GM23248 (cell line): ENCODE data around the gene MNT. TPM values are rescaled to one million over a fixed set of nuclear protein-coding genes. Genes with fewer than 3 reads are reported as not detected.

Source experiments
- DNase-seq: peaks from one replicate; pipeline ENCODE4 v3.0.0-alpha.2; 2015
- H2AFZ ChIP-seq: fragments of 200-600 bp; sonication (generic); 2 replicates; pipeline ENCODE4 v1.6.1; 2016; ENCODE audit warnings: antibody characterized with exemption
- H3F3A ChIP-seq: fragments of 200-600 bp; sonication (generic); 2 replicates; pipeline ENCODE4 v1.6.1; 2016; ENCODE audit warnings: mild to moderate bottlenecking, antibody characterized with exemption, mixed run types; ENCODE audit not compliant: insufficient read depth
- H3K27ac ChIP-seq: fragments of 200-600 bp; sonication (generic); 2 replicates; pipeline ENCODE4 v1.5.1; 2016; ENCODE audit warnings: mild to moderate bottlenecking
- H3K27me3 ChIP-seq: fragments of 200-600 bp; sonication (generic); replicated peaks from 2 replicates; pipeline ENCODE4 v1.6.1; 2016; ENCODE audit warnings: mild to moderate bottlenecking; ENCODE audit not compliant: insufficient read depth
- H3K36me3 ChIP-seq: fragments of 200-600 bp; sonication (generic); 2 replicates; pipeline ENCODE4 v1.6.1; 2016; ENCODE audit warnings: low read depth, mild to moderate bottlenecking
- H3K4me1 ChIP-seq: fragments of 200-600 bp; sonication (generic); 2 replicates; pipeline ENCODE4 v1.6.1; 2016; ENCODE audit warnings: mild to moderate bottlenecking; ENCODE audit not compliant: insufficient read depth
- H3K4me2 ChIP-seq: fragments of 200-600 bp; sonication (generic); one replicate; pipeline ENCODE4 v1.6.1; 2016; ENCODE audit warnings: mild to moderate bottlenecking; ENCODE audit not compliant: unreplicated experiment
- H3K4me3 ChIP-seq: fragments of 200-600 bp; sonication (generic); 2 replicates; pipeline ENCODE4 v1.5.1; 2016; ENCODE audit warnings: mild to moderate bottlenecking
- H3K79me2 ChIP-seq: fragments of 200-600 bp; sonication (generic); 2 replicates; pipeline ENCODE4 v1.6.1; 2016; ENCODE audit warnings: mild to moderate bottlenecking; ENCODE audit not compliant: insufficient read depth
- H3K9ac ChIP-seq: fragments of 200-600 bp; sonication (generic); 2 replicates; pipeline ENCODE4 v1.6.1; 2016; ENCODE audit warnings: mild to moderate bottlenecking
- H3K9me2 ChIP-seq: fragments of 200-600 bp; sonication (generic); 2 replicates; pipeline ENCODE4 v1.6.1; 2016; ENCODE audit warnings: mixed run types, mild to moderate bottlenecking, moderate library complexity; ENCODE audit not compliant: insufficient read depth
- H3K9me3 ChIP-seq: fragments of 200-600 bp; sonication (generic); one replicate; pipeline ENCODE4 v1.6.1; 2017; ENCODE audit warnings: low read depth
- H4K20me1 ChIP-seq: fragments of 200-600 bp; sonication (generic); 2 replicates; pipeline ENCODE4 v1.6.0; 2016; ENCODE audit not compliant: insufficient read depth
- EZH2 ChIP-seq: fragments of 200-600 bp; sonication (generic); IDR thresholded peaks from 2 replicates; pipeline ENCODE4 v1.6.1; 2018; ENCODE audit warnings: antibody characterized with exemption, mild to moderate bottlenecking; ENCODE audit not compliant: insufficient read depth, poor library complexity, severe bottlenecking
- EZH2phosphoT487 ChIP-seq: fragments of 200-600 bp; sonication (generic); IDR thresholded peaks from 2 replicates; pipeline ENCODE4 v1.6.1; 2018; ENCODE audit warnings: antibody characterized with exemption, moderate library complexity, mild to moderate bottlenecking, low read depth; ENCODE audit not compliant: insufficient read depth
- WGBS, 2 experiments: methylation state at CpG; one replicate each; pipeline ENCODE4 v1.1.6; 2015 to 2017; ENCODE audit warnings: low lambda C conversion rate in 2 of 2, low coverage in 1 of 2; ENCODE audit errors: missing lambda C conversion rate in 2 of 2; 5-methylcytosine and 5-hydroxymethylcytosine counted together
- in situ Hi-C: fragments of 300-500 bp; cut with MboI; formaldehyde crosslinking; loops from 2 replicates; pipeline ENCODE4 v1.15.0; 2020
- polyA plus RNA-seq: library from polyadenylated mRNA; unstranded; fragments of >200 nt; fragmentation: Nextera tagmentation; extraction: Ambion mirVana; gene quantifications from 2 replicates; pipeline ENCODE4 v1.2.1, GENCODE V29; 2016
- total RNA-seq: library from RNA; depleted of rRNA; stranded (reverse); fragments of >200 nt; shearing (Covaris generic); gene quantifications from 2 replicates; pipeline ENCODE4 v1.2.3, GENCODE V29; 2014

MNT gene
- total and polyA plus RNA-seq, 2 experiments from 2014 or later, result 6.2 TPM

- in situ Hi-C loops, result no loop called here
- Histone ChIP-seq H3K79me2 (peaks cover 20% of the 10 kb centered on the region), H3K4me3 (no peak overlapping the region), H3K9me3 (no peaks in the 10 kb centered on the region), H3K27me3 (no peaks in the 10 kb centered on the region), H3F3A (peaks cover 60% of the 10 kb centered on the region), H3K4me2 (no peak overlapping the region), H3K9ac (peak overlapping the region; percentile 100), H4K20me1 (no peaks in the 10 kb centered on the region), H2AFZ (no peak overlapping the region), H3K4me1 (peaks cover 56% of the 10 kb centered on the region), H3K9me2 (no peaks in the 10 kb centered on the region), H3K27ac (peak overlapping the region; percentile 99), H3K36me3 (no peaks in the 10 kb centered on the region)
- 95 to 96% methylated on average over 4 of the region's 4 CpGs for WGBS, 2 experiments
- TF ChIP-seq EZH2phosphoT487, result no peak
- TF ChIP-seq EZH2, result no peak
- DNase-seq, result no peak
These were observed 2.2 kb upstream of the MNT start for GRCh38 chr17:2403044-2403443.

- no peaks in the 10 kb centered on the region for H3K27me3 ChIP-seq
- peak overlapping the region; percentile 100 for H3K9ac ChIP-seq
- H4K20me1 ChIP-seq, result no peaks in the 10 kb centered on the region
- no peaks in the 10 kb centered on the region for H3K36me3 ChIP-seq
- peaks cover 25% of the 10 kb centered on the region for H3K79me2 ChIP-seq
- H3K4me1 ChIP-seq, result peaks cover 51% of the 10 kb centered on the region
- peaks cover 59% of the 10 kb centered on the region for H3F3A ChIP-seq
- 8 to 13% methylated on average over 15 of the region's 15 CpGs for WGBS, 2 experiments
- TF ChIP-seq EZH2, result no peak
- TF ChIP-seq EZH2phosphoT487, result no peak
- peak overlapping the region; percentile 42 for H3K4me2 ChIP-seq
- no peak overlapping the region for H2AFZ ChIP-seq
- H3K9me3 ChIP-seq, result no peaks in the 10 kb centered on the region
- in situ Hi-C loops, result no loop called here
- H3K27ac ChIP-seq, result peak overlapping the region; percentile 99
- H3K9me2 ChIP-seq, result no peaks in the 10 kb centered on the region
- H3K4me3 ChIP-seq, result peak overlapping the region; percentile 56
- DNase-seq, result no peak
These were observed 1.7 kb upstream of the MNT start for GRCh38 chr17:2402544-2402943.

GRCh38 chr17:2401426-2402221 lies 764 bp upstream of the MNT start:
- Histone ChIP-seq H3K27me3 (no peaks in the 10 kb centered on the region), H3K4me2 (peak overlapping the region; percentile 77), H3K36me3 (no peaks in the 10 kb centered on the region), H3K9me3 (no peaks in the 10 kb centered on the region), H3K4me3 (peak overlapping the region; percentile 96), H3K79me2 (peaks cover 32% of the 10 kb centered on the region), H3K9ac (peak overlapping the region; percentile 100), H4K20me1 (no peaks in the 10 kb centered on the region), H3K9me2 (no peaks in the 10 kb centered on the region), H3F3A (peaks cover 56% of the 10 kb centered on the region), H2AFZ (peak overlapping the region; percentile 59; the same call in 1 of the 2 replicates), H3K4me1 (peaks cover 50% of the 10 kb centered on the region), H3K27ac (peak overlapping the region; percentile 99)
- TF ChIP-seq EZH2 (no peak), EZH2phosphoT487 (no peak)
- DNase-seq, result peak; percentile 99
- in situ Hi-C loops, result no loop called here
- 0 to 3% methylated on average over 44 to 72 of the region's 72 CpGs for WGBS, 2 experiments

GRCh38 chr17:2400474-2400866 lies 390 bp downstream of the MNT start:
- Histone ChIP-seq H3K4me1 (peaks cover 48% of the 10 kb centered on the region), H3F3A (peaks cover 53% of the 10 kb centered on the region), H3K4me3 (peak overlapping the region; percentile 96), H4K20me1 (no peaks in the 10 kb centered on the region), H3K9me2 (no peaks in the 10 kb centered on the region), H3K27me3 (no peaks in the 10 kb centered on the region), H3K4me2 (peak overlapping the region; percentile 82), H3K9ac (peak overlapping the region; percentile 100), H2AFZ (no peak overlapping the region), H3K36me3 (no peaks in the 10 kb centered on the region), H3K9me3 (no peaks in the 10 kb centered on the region), H3K27ac (peak overlapping the region; percentile 99), H3K79me2 (peaks cover 44% of the 10 kb centered on the region)
- in situ Hi-C loops, result no loop called here
- DNase-seq, result peak; percentile 80
- 1% methylated on average over 35 to 36 of the region's 43 CpGs for WGBS, 2 experiments
- TF ChIP-seq EZH2 (no peak), EZH2phosphoT487 (no peak)
